GM12891 (cell line): ENCODE measurements around the gene FBXL15.

ENCODE experiments used
- POLR2A ChIP-seq: IDR thresholded peaks from 2 replicates; pipeline ENCODE4 v1.6.1; 2011; ENCODE audit warnings: low read depth, low read length, control low read depth
- POLR2AphosphoS5 ChIP-seq: IDR thresholded peaks from 2 replicates; pipeline ENCODE4 v1.6.1; 2011; ENCODE audit warnings: low read depth, low read length, control low read depth
- POU2F2 ChIP-seq: IDR thresholded peaks from 2 replicates; pipeline ENCODE4 v1.6.1; 2011; ENCODE audit warnings: low read depth, mild to moderate bottlenecking, control low read depth, low read length, moderate library complexity
- SPI1 ChIP-seq: IDR thresholded peaks from 2 replicates; pipeline ENCODE4 v1.6.1; 2011; ENCODE audit warnings: low read depth, low read length, control low read depth
- TAF1 ChIP-seq: IDR thresholded peaks from 2 replicates; pipeline ENCODE4 v1.6.1; 2011; ENCODE audit warnings: low read depth, low read length, control low read depth

DNA sequence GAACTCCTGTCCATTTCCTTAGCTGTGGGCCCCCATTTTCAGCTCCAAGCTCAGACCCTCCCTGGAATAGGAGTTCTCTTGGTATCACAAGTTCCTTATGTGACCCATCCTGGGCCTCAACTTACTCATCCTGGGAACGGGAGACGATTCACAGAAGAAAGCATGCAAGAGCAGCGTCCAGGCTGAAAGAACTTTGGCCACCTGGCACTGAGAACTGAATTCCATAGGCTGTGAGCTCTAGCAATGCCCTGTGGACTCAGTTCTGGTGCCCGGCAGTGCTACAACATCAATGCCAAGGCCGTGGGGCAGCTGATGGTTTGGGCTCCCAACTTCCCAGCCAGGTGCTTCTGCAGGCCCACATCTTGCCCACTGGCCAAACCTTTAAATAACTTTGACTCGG is 15.7 kb downstream of the FBXL15 start:
- TF ChIP-seq POLR2A (no peak), POLR2AphosphoS5 (no peak), POU2F2 (no peak), SPI1 (no peak), TAF1 (no peak)
